Type B pancreatic cell (in vitro differentiated cells): Measurements from ENCODE around the gene RP2. TPM values are rescaled to one million over a fixed set of nuclear protein-coding genes. Genes with fewer than 3 reads are reported as not detected.

Source experiments
- DNase-seq: peaks from one replicate; pipeline ENCODE4 v3.0.0; 2021; ENCODE audit warnings: mixed read lengths; ENCODE audit not compliant: unreplicated experiment; ENCODE audit errors: extremely low spot score
- H3K27ac Mint-ChIP-seq: 2 replicates; pipeline ENCODE4 v1.8.0; 2021; ENCODE audit warnings: mild to moderate bottlenecking, mixed read lengths
- H3K27me3 Mint-ChIP-seq: 2 replicates; pipeline ENCODE4 v1.8.0; 2021; ENCODE audit warnings: mixed read lengths
- H3K36me3 Mint-ChIP-seq: 2 replicates; pipeline ENCODE4 v1.8.0; 2021; ENCODE audit warnings: mixed read lengths
- H3K4me1 Mint-ChIP-seq: one replicate; pipeline ENCODE4 v1.8.0; 2021; ENCODE audit warnings: mixed read lengths; ENCODE audit not compliant: unreplicated experiment
- H3K4me3 Mint-ChIP-seq: 2 replicates; pipeline ENCODE4 v1.8.0; 2021; ENCODE audit warnings: mild to moderate bottlenecking, mixed read lengths
- H3K9me3 Mint-ChIP-seq: 2 replicates; pipeline ENCODE4 v1.8.0; 2021; ENCODE audit warnings: mixed read lengths
- CTCF ChIP-seq: fragments of 200-600 bp; sonication (generic); conservative IDR thresholded peaks from 2 replicates; pipeline ENCODE4 v1.5.0; 2021; ENCODE audit warnings: antibody characterized with exemption, mild to moderate bottlenecking
- total RNA-seq: library from RNA; stranded (reverse); gene quantifications from 2 replicates; pipeline ENCODE4 v1.2.1, GENCODE V29; 2021; ENCODE audit warnings: low replicate concordance

The RP2 gene
- total RNA-seq, 1 donor from 2014 or later = 7.7 TPM

GRCh38 chrX:46912603-46913491, 76.0 kb downstream of the RP2 start:
- peak overlapping the region; percentile 95 for H3K4me3 Mint-ChIP-seq
- peak overlapping the region; percentile 93 for H3K27ac Mint-ChIP-seq
- H3K27me3 Mint-ChIP-seq = no peaks in the 10 kb centered on the region
- no peaks in the 10 kb centered on the region for H3K9me3 Mint-ChIP-seq
- peak; percentile 71 for DNase-seq
- H3K36me3 Mint-ChIP-seq = no peaks in the 10 kb centered on the region
- TF ChIP-seq CTCF = peak; percentile 73
- no peaks in the 10 kb centered on the region for H3K4me1 Mint-ChIP-seq

- no peaks in the 10 kb centered on the region for H3K27me3 Mint-ChIP-seq
- TF ChIP-seq CTCF = no peak
- H3K4me1 Mint-ChIP-seq = no peaks in the 10 kb centered on the region
- no peaks in the 10 kb centered on the region for H3K36me3 Mint-ChIP-seq
- no peak for DNase-seq
- no peaks in the 10 kb centered on the region for H3K9me3 Mint-ChIP-seq
- H3K27ac Mint-ChIP-seq = peak overlapping the region; percentile 93
- H3K4me3 Mint-ChIP-seq = peak overlapping the region; percentile 95
Observed at GRCh38 chrX:46913667-46914066, 76.8 kb downstream of the RP2 start.

GRCh38 chrX:46916273-46916672, 79.4 kb downstream of the RP2 start:
- H3K4me3 Mint-ChIP-seq = no peak overlapping the region
- no peak for TF ChIP-seq CTCF
- H3K27me3 Mint-ChIP-seq = no peaks in the 10 kb centered on the region
- peaks cover 10% of the 10 kb centered on the region for H3K9me3 Mint-ChIP-seq
- peaks cover 8% of the 10 kb centered on the region for H3K36me3 Mint-ChIP-seq
- DNase-seq = no peak
- no peak overlapping the region for H3K27ac Mint-ChIP-seq
- no peaks in the 10 kb centered on the region for H3K4me1 Mint-ChIP-seq

- peaks cover 18% of the 10 kb centered on the region for H3K9me3 Mint-ChIP-seq
- peaks cover 13% of the 10 kb centered on the region for H3K36me3 Mint-ChIP-seq
Observed at GRCh38 chrX:46917622-46918021, 80.8 kb downstream of the RP2 start.

GRCh38 chrX:46918434-46918833, 81.6 kb downstream of the RP2 start:
- Mint-ChIP-seq H3K4me3 (no peak overlapping the region), H3K4me1 (no peaks in the 10 kb centered on the region), H3K36me3 (peaks cover 13% of the 10 kb centered on the region), H3K27me3 (no peaks in the 10 kb centered on the region), H3K9me3 (peaks cover 19% of the 10 kb centered on the region), H3K27ac (no peak overlapping the region)
- no peak for TF ChIP-seq CTCF
- DNase-seq = no peak

More at GRCh38 chrX:46917622-46918021, 80.8 kb downstream of the RP2 start:
- DNase-seq = no peak
- H3K27ac Mint-ChIP-seq = no peak overlapping the region
- H3K4me3 Mint-ChIP-seq = no peak overlapping the region
- no peaks in the 10 kb centered on the region for H3K27me3 Mint-ChIP-seq
- H3K4me1 Mint-ChIP-seq = no peaks in the 10 kb centered on the region
- TF ChIP-seq CTCF = no peak
